ENCODE data around the gene VPS37B. TPM values are rescaled to one million over a fixed set of nuclear protein-coding genes. Genes with fewer than 3 reads are reported as not detected.

The VPS37B gene
- total and polyA plus RNA-seq, 10 of the 15 experiments (the other 5 are each of a cell fraction or from before 2014, with no cell fraction given), result 0.66 to 68.6 (median 39.6) TPM

DNA sequence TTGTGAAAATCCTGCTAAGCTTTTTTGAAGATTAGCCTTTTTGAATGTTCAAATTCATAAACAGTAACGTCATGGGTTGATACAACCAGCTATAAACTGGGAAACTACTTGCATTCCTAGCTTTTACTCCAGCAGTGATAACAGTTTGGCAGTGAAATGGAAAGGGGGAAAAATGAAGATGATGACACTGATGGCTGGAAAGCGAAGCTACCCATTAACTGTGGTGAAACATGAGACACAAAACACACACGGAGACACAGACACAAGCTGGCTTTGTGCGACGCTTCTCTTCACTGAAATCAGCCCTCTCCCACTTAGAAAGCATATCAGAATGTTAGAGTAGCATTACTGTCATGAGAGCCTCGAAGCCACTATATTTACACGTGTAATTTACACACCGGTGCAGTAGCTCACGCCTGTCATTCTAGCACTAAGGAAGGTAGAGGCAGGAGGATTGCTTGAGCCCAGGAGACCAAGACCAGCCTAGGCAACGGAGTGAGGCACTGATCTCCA is 15.7 kb downstream of the VPS37B start:
- POLR2A ChIA-PET, result interaction anchor here (1.0 to 5.6 kb wide), 4 partner anchors 9 to 42 kb away, joined by 3 to 25 read pairs (median 8); no protein-coding TSS in a partner anchor
- Histone ChIP-seq H3K36me3 (ENCODE audit: control insufficient read depth in 2 of 2, insufficient read depth in 2 of 2, low read length in 1 of 2) (peaks cover 0 to 7% of the 10 kb centered on the region in 2 experiments; a peak in 2 of 4 replicates), H3K9ac (ENCODE audit: control insufficient read depth, insufficient read depth, low read length) (no peak overlapping the region), H3K4me3 (no peak overlapping the region), H4K20me1 (ENCODE audit: control insufficient read depth, insufficient read depth) (no peaks in the 10 kb centered on the region; the same call in 1 of the 2 replicates), H3K9me3 (replicated peaks; ENCODE audit: control insufficient read depth, insufficient read depth, low read length) (no peaks in the 10 kb centered on the region), H3K27ac (ENCODE audit: control insufficient read depth, insufficient read depth) (no peak overlapping the region), H3K4me2 (ENCODE audit: control insufficient read depth, insufficient read depth) (no peak overlapping the region), H3K4me1 (ENCODE audit: control insufficient read depth, insufficient read depth, low read length) (peaks cover 29% of the 10 kb centered on the region), H3K79me2 (ENCODE audit: control insufficient read depth, insufficient read depth, low read length) (peaks cover 23% of the 10 kb centered on the region), H3K27me3 (replicated peaks in 1 of 2; ENCODE audit: control insufficient read depth in 2 of 2, insufficient read depth in 2 of 2, low read length in 1 of 2) (no peaks in the 10 kb centered on the region; a peak in 1 of 4 replicates), H2AFZ (ENCODE audit: control insufficient read depth, low read depth, low read length) (no peak overlapping the region)
- TF ChIP-seq MLLT1 (IDR thresholded peaks at IDR 0.05) (no peak), ELK1 (IDR thresholded peaks at IDR 0.05; ENCODE audit: low read depth, low read length) (no peak), FOS (IDR thresholded peaks at IDR 0.05; ENCODE audit: borderline replicate concordance, extremely low read depth, insufficient read length) (no peak)
- FAIRE-seq (no peak), DNase-seq (ENCODE audit: low read depth, low spot score) (no peak), ATAC-seq (no peak)
- CTCF ChIA-PET, result interaction anchor here (0.6 to 8.9 kb wide), 15 partner anchors 8 to 858 kb away, joined by 3 to 107 read pairs (median 4); partner anchors contain the start of gene VPS37B
- whole genome bisulfite sequencing (ENCODE audit: insufficient coverage, insufficient replicate concordance, low lambda C conversion rate, missing lambda C conversion rate), result 67% methylated on average over 10 of the region's 10 CpGs
- SMC1A ChIA-PET (ENCODE audit: uncharacterized antibody, unreplicated experiment), result interaction anchor here (0.9 to 5.5 kb wide), 11 partner anchors 8 to 357 kb away, joined by 3 to 31 read pairs (median 5); no protein-coding TSS in a partner anchor
- in situ Hi-C loops (cut with MboI) (no loop called here), intact Hi-C loops (cut with micrococcal nuclease; ENCODE audit: unreplicated experiment) (loop anchor here (10.0 kb wide), 1 partner anchor 1895 kb away; no protein-coding TSS in a partner anchor)
- RAD21 ChIA-PET (ENCODE audit: unreplicated experiment), result interaction anchor here (1.0 to 1.7 kb wide), 9 partner anchors 9 to 85 kb away, joined by 3 to 11 read pairs (median 3); no protein-coding TSS in a partner anchor
- no TSS peak for BruUV-seq (replicated peaks)

Measured in GM12878 (cell line).